ENCODE measurements around the gene BUB3.

The BUB3 gene

GRCh38 chr10:123187781-123188180 is 33.6 kb downstream of the BUB3 start:
- Histone ChIP-seq H3K36me3 (ENCODE audit: insufficient read depth, low read length) (peaks cover 3% of the 10 kb centered on the region; the same call in 1 of the 2 replicates), H2AFZ (ENCODE audit: low read length, unreplicated experiment) (no peak overlapping the region), H3K27me3 (ENCODE audit: insufficient read depth, low read length) (no peaks in the 10 kb centered on the region), H3K79me2 (ENCODE audit: control insufficient read depth, insufficient read depth, low read length, unreplicated experiment) (no peaks in the 10 kb centered on the region), H3K4me1 (ENCODE audit: control insufficient read depth, insufficient read depth, low read length, unreplicated experiment) (no peaks in the 10 kb centered on the region), H3K4me3 (ENCODE audit: low read depth, low read length) (no peak overlapping the region), H3K27ac (ENCODE audit: low read depth, low read length) (no peak overlapping the region)

GRCh38 chr10:123191886-123192285 is 37.7 kb downstream of the BUB3 start:
- no peak overlapping the region for H2AFZ ChIP-seq (ENCODE audit: low read length, unreplicated experiment)
- H3K4me1 ChIP-seq (ENCODE audit: control insufficient read depth, insufficient read depth, low read length, unreplicated experiment), result no peaks in the 10 kb centered on the region
- H3K79me2 ChIP-seq (ENCODE audit: control insufficient read depth, insufficient read depth, low read length, unreplicated experiment), result no peaks in the 10 kb centered on the region
- H3K4me3 ChIP-seq (ENCODE audit: low read depth, low read length), result no peak overlapping the region
- no peak overlapping the region for H3K27ac ChIP-seq (ENCODE audit: low read depth, low read length)
- H3K36me3 ChIP-seq (ENCODE audit: insufficient read depth, low read length), result no peaks in the 10 kb centered on the region
- H3K27me3 ChIP-seq (ENCODE audit: insufficient read depth, low read length), result no peaks in the 10 kb centered on the region

- Histone ChIP-seq H3K4me3 (ENCODE audit: low read depth, low read length) (no peak overlapping the region), H3K27ac (ENCODE audit: low read depth, low read length) (no peak overlapping the region), H3K79me2 (ENCODE audit: control insufficient read depth, insufficient read depth, low read length, unreplicated experiment) (no peaks in the 10 kb centered on the region), H3K36me3 (ENCODE audit: insufficient read depth, low read length) (no peaks in the 10 kb centered on the region), H2AFZ (ENCODE audit: low read length, unreplicated experiment) (no peak overlapping the region), H3K4me1 (ENCODE audit: control insufficient read depth, insufficient read depth, low read length, unreplicated experiment) (no peaks in the 10 kb centered on the region), H3K27me3 (ENCODE audit: insufficient read depth, low read length) (no peaks in the 10 kb centered on the region)
Measured at GRCh38 chr10:123194056-123194455, 39.9 kb downstream of the BUB3 start.

- H3K27me3 ChIP-seq (ENCODE audit: insufficient read depth, low read length), result no peaks in the 10 kb centered on the region
- H2AFZ ChIP-seq (ENCODE audit: low read length, unreplicated experiment), result no peak overlapping the region
- no peak overlapping the region for H3K4me3 ChIP-seq (ENCODE audit: low read depth, low read length)
- H3K4me1 ChIP-seq (ENCODE audit: control insufficient read depth, insufficient read depth, low read length, unreplicated experiment), result no peaks in the 10 kb centered on the region
- H3K36me3 ChIP-seq (ENCODE audit: insufficient read depth, low read length), result no peaks in the 10 kb centered on the region
- H3K27ac ChIP-seq (ENCODE audit: low read depth, low read length), result no peak overlapping the region
- no peaks in the 10 kb centered on the region for H3K79me2 ChIP-seq (ENCODE audit: control insufficient read depth, insufficient read depth, low read length, unreplicated experiment)
Measured at GRCh38 chr10:123200531-123200930, 46.3 kb downstream of the BUB3 start.

GRCh38 chr10:123202506-123202905 is 48.3 kb downstream of the BUB3 start:
- no peaks in the 10 kb centered on the region for H3K27me3 ChIP-seq (ENCODE audit: insufficient read depth, low read length)
- H3K27ac ChIP-seq (ENCODE audit: low read depth, low read length), result no peak overlapping the region
- H3K36me3 ChIP-seq (ENCODE audit: insufficient read depth, low read length), result no peaks in the 10 kb centered on the region

GRCh38 chr10:123203393-123204126 is 49.4 kb downstream of the BUB3 start:
- Histone ChIP-seq H3K4me1 (ENCODE audit: control insufficient read depth, insufficient read depth, low read length, unreplicated experiment) (no peaks in the 10 kb centered on the region), H3K79me2 (ENCODE audit: control insufficient read depth, insufficient read depth, low read length, unreplicated experiment) (no peaks in the 10 kb centered on the region), H2AFZ (ENCODE audit: low read length, unreplicated experiment) (no peak overlapping the region), H3K4me3 (ENCODE audit: low read depth, low read length) (no peak overlapping the region), H3K27me3 (ENCODE audit: insufficient read depth, low read length) (no peaks in the 10 kb centered on the region), H3K36me3 (ENCODE audit: insufficient read depth, low read length) (no peaks in the 10 kb centered on the region), H3K27ac (ENCODE audit: low read depth, low read length) (no peak overlapping the region)

More at GRCh38 chr10:123202506-123202905, 48.3 kb downstream of the BUB3 start:
- Histone ChIP-seq H2AFZ (ENCODE audit: low read length, unreplicated experiment) (no peak overlapping the region), H3K79me2 (ENCODE audit: control insufficient read depth, insufficient read depth, low read length, unreplicated experiment) (no peaks in the 10 kb centered on the region), H3K4me1 (ENCODE audit: control insufficient read depth, insufficient read depth, low read length, unreplicated experiment) (no peaks in the 10 kb centered on the region), H3K4me3 (ENCODE audit: low read depth, low read length) (no peak overlapping the region)

GRCh38 chr10:123204127-123204461 is 49.9 kb downstream of the BUB3 start:
- no peak overlapping the region for H3K27ac ChIP-seq (ENCODE audit: low read depth, low read length)
- H3K27me3 ChIP-seq (ENCODE audit: insufficient read depth, low read length), result no peaks in the 10 kb centered on the region
- H3K36me3 ChIP-seq (ENCODE audit: insufficient read depth, low read length), result no peaks in the 10 kb centered on the region
- no peaks in the 10 kb centered on the region for H3K4me1 ChIP-seq (ENCODE audit: control insufficient read depth, insufficient read depth, low read length, unreplicated experiment)
- no peaks in the 10 kb centered on the region for H3K79me2 ChIP-seq (ENCODE audit: control insufficient read depth, insufficient read depth, low read length, unreplicated experiment)
- H2AFZ ChIP-seq (ENCODE audit: low read length, unreplicated experiment), result no peak overlapping the region
- H3K4me3 ChIP-seq (ENCODE audit: low read depth, low read length), result no peak overlapping the region

GRCh38 chr10:123205041-123205440 is 50.8 kb downstream of the BUB3 start:
- Histone ChIP-seq H3K79me2 (ENCODE audit: control insufficient read depth, insufficient read depth, low read length, unreplicated experiment) (no peaks in the 10 kb centered on the region), H3K4me1 (ENCODE audit: control insufficient read depth, insufficient read depth, low read length, unreplicated experiment) (no peaks in the 10 kb centered on the region), H2AFZ (ENCODE audit: low read length, unreplicated experiment) (no peak overlapping the region), H3K27me3 (ENCODE audit: insufficient read depth, low read length) (no peaks in the 10 kb centered on the region), H3K36me3 (ENCODE audit: insufficient read depth, low read length) (no peaks in the 10 kb centered on the region), H3K27ac (ENCODE audit: low read depth, low read length) (no peak overlapping the region), H3K4me3 (ENCODE audit: low read depth, low read length) (no peak overlapping the region)

GRCh38 chr10:123212063-123212462 is 57.9 kb downstream of the BUB3 start:
- no peaks in the 10 kb centered on the region for H3K4me1 ChIP-seq (ENCODE audit: control insufficient read depth, insufficient read depth, low read length, unreplicated experiment)
- no peaks in the 10 kb centered on the region for H3K36me3 ChIP-seq (ENCODE audit: insufficient read depth, low read length)
- no peaks in the 10 kb centered on the region for H3K79me2 ChIP-seq (ENCODE audit: control insufficient read depth, insufficient read depth, low read length, unreplicated experiment)
- no peak overlapping the region for H3K27ac ChIP-seq (ENCODE audit: low read depth, low read length)
- no peak overlapping the region for H2AFZ ChIP-seq (ENCODE audit: low read length, unreplicated experiment)
- no peak overlapping the region for H3K4me3 ChIP-seq (ENCODE audit: low read depth, low read length)
- H3K27me3 ChIP-seq (ENCODE audit: insufficient read depth, low read length), result no peaks in the 10 kb centered on the region

GRCh38 chr10:123212640-123213039 is 58.4 kb downstream of the BUB3 start:
- no peaks in the 10 kb centered on the region for H3K27me3 ChIP-seq (ENCODE audit: insufficient read depth, low read length)
- no peak overlapping the region for H3K27ac ChIP-seq (ENCODE audit: low read depth, low read length)
- no peaks in the 10 kb centered on the region for H3K36me3 ChIP-seq (ENCODE audit: insufficient read depth, low read length)
- H3K4me3 ChIP-seq (ENCODE audit: low read depth, low read length), result no peak overlapping the region
- H2AFZ ChIP-seq (ENCODE audit: low read length, unreplicated experiment), result no peak overlapping the region
- no peaks in the 10 kb centered on the region for H3K4me1 ChIP-seq (ENCODE audit: control insufficient read depth, insufficient read depth, low read length, unreplicated experiment)
- H3K79me2 ChIP-seq (ENCODE audit: control insufficient read depth, insufficient read depth, low read length, unreplicated experiment), result no peaks in the 10 kb centered on the region

- no peak overlapping the region for H3K27ac ChIP-seq (ENCODE audit: low read depth, low read length)
- H3K4me1 ChIP-seq (ENCODE audit: control insufficient read depth, insufficient read depth, low read length, unreplicated experiment), result no peaks in the 10 kb centered on the region
- no peak overlapping the region for H3K4me3 ChIP-seq (ENCODE audit: low read depth, low read length)
- H3K27me3 ChIP-seq (ENCODE audit: insufficient read depth, low read length), result no peaks in the 10 kb centered on the region
- no peak overlapping the region for H2AFZ ChIP-seq (ENCODE audit: low read length, unreplicated experiment)
- H3K79me2 ChIP-seq (ENCODE audit: control insufficient read depth, insufficient read depth, low read length, unreplicated experiment), result no peaks in the 10 kb centered on the region
- no peaks in the 10 kb centered on the region for H3K36me3 ChIP-seq (ENCODE audit: insufficient read depth, low read length)
Measured at GRCh38 chr10:123213192-123213591, 59.0 kb downstream of the BUB3 start.

All from ACC112 (cell line).